Measurements from ENCODE around the gene HS1BP3. TPM values are rescaled to one million over a fixed set of nuclear protein-coding genes. Genes with fewer than 3 reads are reported as not detected.

The HS1BP3 gene
- total and polyA plus RNA-seq, 8 donors = 13.8 to 105 (median 23.3) TPM

GRCh38 chr2:20666005-20666303 is 15.1 kb upstream of the HS1BP3 start:
- Histone ChIP-seq H3K4me3 (peak overlapping the region; percentile 46 to 58 (median 52)), H3K4me1 (peaks cover 36 to 61% (median 46%) of the 10 kb centered on the region in 4 donors), H3K27ac (peak overlapping the region in 4 of 5 donors; percentile 8 to 64 (median 40)), H3K27me3 (peaks cover 25 to 100% (median 81%) of the 10 kb centered on the region in 3 donors), H3K9me3 (peaks cover 0 to 5% (median 0%) of the 10 kb centered on the region in 4 donors), H3K36me3 (no peaks in the 10 kb centered on the region)
- WGBS, 5 donors = 0 to 3% (median 2%) methylated on average over 10 to 34 of the region's 34 CpGs
- TF ChIP-seq POLR2A (IDR thresholded peaks at IDR 0.05) = no peak
- TF ChIP-seq CTCF (IDR thresholded peaks at IDR 0.05) = no peak
- no peak for TF ChIP-seq EP300 (IDR thresholded peaks at IDR 0.05)
- TF ChIP-seq POLR2AphosphoS5 (IDR thresholded peaks at IDR 0.05) = no peak
- intact Hi-C loops (cut with DNase I; ENCODE audit: low total_unique reads) = no loop called here
- DNase-seq = no peak

GRCh38 chr2:20665243-20666004 is 14.5 kb upstream of the HS1BP3 start:
- Histone ChIP-seq H3K4me1 (peaks cover 30 to 56% (median 41%) of the 10 kb centered on the region in 4 donors), H3K27me3 (peaks cover 20 to 100% (median 75%) of the 10 kb centered on the region in 3 donors), H3K4me3 (peak overlapping the region; percentile 46 to 58 (median 52)), H3K27ac (peak overlapping the region in 2 of 5 donors; percentile 60 to 64), H3K9me3 (no peaks in the 10 kb centered on the region), H3K36me3 (no peaks in the 10 kb centered on the region)
- TF ChIP-seq POLR2A (IDR thresholded peaks at IDR 0.05) (no peak), EP300 (IDR thresholded peaks at IDR 0.05) (no peak), CTCF (IDR thresholded peaks at IDR 0.05) (no peak), POLR2AphosphoS5 (IDR thresholded peaks at IDR 0.05) (no peak)
- 3 to 8% (median 5%) methylated on average over 28 to 49 of the region's 49 CpGs for WGBS, 5 donors
- peak in 1 of 2 donors; percentile 26 for DNase-seq
- intact Hi-C loops (cut with DNase I; ENCODE audit: low total_unique reads) = no loop called here

GRCh38 chr2:20664431-20665242 is 13.7 kb upstream of the HS1BP3 start:
- Histone ChIP-seq H3K27me3 (peaks cover 14 to 94% (median 67%) of the 10 kb centered on the region in 3 donors), H3K36me3 (no peaks in the 10 kb centered on the region), H3K4me1 (peaks cover 28 to 48% (median 36%) of the 10 kb centered on the region in 4 donors), H3K4me3 (peak overlapping the region in 1 of 4 donors; percentile 58), H3K27ac (no peak overlapping the region), H3K9me3 (no peaks in the 10 kb centered on the region)
- intact Hi-C loops (cut with DNase I; ENCODE audit: low total_unique reads) = loop anchor here (5.0 kb wide), 1 partner anchor 298 kb away; no protein-coding TSS in a partner anchor
- WGBS, 5 donors = 19 to 28% (median 24%) methylated on average over 16 to 17 of the region's 17 CpGs
- peak in 1 of 2 donors; percentile 12 for DNase-seq
- TF ChIP-seq POLR2AphosphoS5 (IDR thresholded peaks at IDR 0.05) (no peak), EP300 (IDR thresholded peaks at IDR 0.05) (no peak), POLR2A (IDR thresholded peaks at IDR 0.05) (no peak), CTCF (IDR thresholded peaks at IDR 0.05) (no peak)

- WGBS, 5 donors = 43 to 74% (median 58%) methylated on average over 2 of the region's 2 CpGs
- DNase-seq = no peak
- Histone ChIP-seq H3K27ac (no peak overlapping the region), H3K4me3 (no peak overlapping the region), H3K27me3 (peaks cover 14 to 88% (median 61%) of the 10 kb centered on the region in 3 donors), H3K36me3 (no peaks in the 10 kb centered on the region), H3K4me1 (peaks cover 28 to 44% (median 36%) of the 10 kb centered on the region in 4 donors), H3K9me3 (no peaks in the 10 kb centered on the region)
- no peak for TF ChIP-seq POLR2A (IDR thresholded peaks at IDR 0.05)
- TF ChIP-seq CTCF (IDR thresholded peaks at IDR 0.05) = no peak
- TF ChIP-seq EP300 (IDR thresholded peaks at IDR 0.05) = no peak
- intact Hi-C loops (cut with DNase I; ENCODE audit: low total_unique reads) = loop anchor here (5.0 kb wide), 1 partner anchor 298 kb away; no protein-coding TSS in a partner anchor
These were observed 13.1 kb upstream of the HS1BP3 start for GRCh38 chr2:20664071-20664390.
